GM10266 (cell line): Measurements from ENCODE around the gene TRIO.

Experiments
- DNase-seq: peaks from one replicate; pipeline ENCODE4 v3.0.0; 2012; ENCODE audit errors: extremely low spot score
- CTCF ChIP-seq: IDR thresholded peaks from 2 replicates; pipeline ENCODE4 v1.5.1; 2012; ENCODE audit warnings: mild to moderate bottlenecking, low read depth; ENCODE audit not compliant: control insufficient read depth, insufficient read depth; ENCODE audit errors: missing control alignments

TRIO gene

GRCh38 chr5:14179446-14179845 lies 36.3 kb downstream of the TRIO start:
- no peak for DNase-seq
- TF ChIP-seq CTCF = no peak

GRCh38 chr5:14180437-14180836 lies 37.3 kb downstream of the TRIO start:
- no peak for DNase-seq
- TF ChIP-seq CTCF = no peak

- no peak for DNase-seq
- no peak for TF ChIP-seq CTCF
Measured at GRCh38 chr5:14181299-14181968, 38.3 kb downstream of the TRIO start.

- no peak for TF ChIP-seq CTCF
- no peak for DNase-seq
Measured at GRCh38 chr5:14182761-14183160, 39.6 kb downstream of the TRIO start.

- no peak for TF ChIP-seq CTCF
- DNase-seq = no peak
Measured at GRCh38 chr5:14183187-14183939, 40.2 kb downstream of the TRIO start.

GRCh38 chr5:14184082-14184481 lies 40.9 kb downstream of the TRIO start:
- no peak for DNase-seq
- TF ChIP-seq CTCF = no peak

- no peak for TF ChIP-seq CTCF
- no peak for DNase-seq
Measured at GRCh38 chr5:14184725-14185124, 41.6 kb downstream of the TRIO start.
